Suprapubic skin (tissue), 4 donors: Measurements from ENCODE around the gene SEMA5B. TPM values are rescaled to one million over a fixed set of nuclear protein-coding genes. Genes with fewer than 3 reads are reported as not detected.

Source experiments
- DNase-seq, 2 donors: peaks; one replicate each; pipeline ENCODE4 v3.0.0-alpha.2; 2019; ENCODE audit warnings: low spot score in 2 of 2
- H3K27ac ChIP-seq: fragments of 200-600 bp; sonication (generic); one replicate; pipeline ENCODE4 v1.5.1; 2019
- H3K27me3 ChIP-seq: fragments of 200-600 bp; sonication (generic); one replicate; pipeline ENCODE4 v1.5.1; 2019
- H3K36me3 ChIP-seq: fragments of 200-600 bp; sonication (generic); one replicate; pipeline ENCODE4 v1.5.1; 2019
- H3K4me1 ChIP-seq: fragments of 200-600 bp; sonication (generic); one replicate; pipeline ENCODE4 v1.5.1; 2019
- H3K4me3 ChIP-seq: fragments of 200-600 bp; sonication (generic); one replicate; pipeline ENCODE4 v1.5.1; 2019; ENCODE audit warnings: mild to moderate bottlenecking
- H3K9me3 ChIP-seq: fragments of 200-600 bp; sonication (generic); one replicate; pipeline ENCODE4 v1.5.1; 2019
- CTCF ChIP-seq, 2 donors: fragments of 200-600 bp in 1 of 2; fragments of 450-650 bp in 1 of 2; sonication (generic) in 1 of 2; IDR thresholded peaks; one replicate each; pipeline ENCODE4 v1.5.1; 2016 to 2019; ENCODE audit warnings: antibody characterized with exemption in 2 of 2, mild to moderate bottlenecking in 1 of 2, moderate library complexity in 1 of 2
- EP300 ChIP-seq: sonication (generic); formaldehyde crosslinking; IDR thresholded peaks from one replicate; pipeline ENCODE4 v1.6.1; 2017; ENCODE audit warnings: antibody characterized with exemption
- POLR2A ChIP-seq, 2 donors: fragments of 450-650 bp; IDR thresholded peaks; one replicate each; pipeline ENCODE4 v1.6.1; 2017; ENCODE audit warnings: antibody characterized with exemption in 2 of 2, mild to moderate bottlenecking in 2 of 2, moderate library complexity in 2 of 2
- POLR2AphosphoS5 ChIP-seq, 3 donors: sonication (generic); formaldehyde crosslinking; IDR thresholded peaks; one replicate each; pipeline ENCODE4 v1.6.1; 2017; ENCODE audit warnings: antibody characterized with exemption in 3 of 3
- WGBS: methylation state at CpG from one replicate; pipeline ENCODE4 v1.1.5; 2018; 5-methylcytosine and 5-hydroxymethylcytosine counted together
- total RNA-seq, 4 donors: library from RNA; depleted of rRNA; stranded (reverse); fragments of >200 nt; gene quantifications; one replicate each; pipeline ENCODE4 v1.1.0, GENCODE V29; 2016

SEMA5B gene
- total RNA-seq, 4 donors from 2014 or later: 1.4 to 2.0 (median 1.8) TPM; not detected in 1

GRCh38 chr3:122986693-122987179, 40.8 kb downstream of the SEMA5B start:
- no peaks in the 10 kb centered on the region for H3K9me3 ChIP-seq
- H3K27me3 ChIP-seq: peaks cover 59% of the 10 kb centered on the region
- H3K36me3 ChIP-seq: no peaks in the 10 kb centered on the region
- TF ChIP-seq CTCF (IDR thresholded peaks at IDR 0.05) (no peak), POLR2A (IDR thresholded peaks at IDR 0.05) (no peak), EP300 (no peak), POLR2AphosphoS5 (IDR thresholded peaks at IDR 0.05) (no peak)
- WGBS: 76% methylated on average over 6 of the region's 6 CpGs
- H3K4me1 ChIP-seq: peaks cover 11% of the 10 kb centered on the region
- DNase-seq: no peak
- no peak overlapping the region for H3K27ac ChIP-seq
- no peak overlapping the region for H3K4me3 ChIP-seq

GRCh38 chr3:122985539-122985938, 42.0 kb downstream of the SEMA5B start:
- DNase-seq: no peak
- Histone ChIP-seq H3K27me3 (peaks cover 48% of the 10 kb centered on the region), H3K9me3 (no peaks in the 10 kb centered on the region), H3K4me1 (peaks cover 11% of the 10 kb centered on the region), H3K27ac (no peak overlapping the region), H3K4me3 (no peak overlapping the region), H3K36me3 (no peaks in the 10 kb centered on the region)
- TF ChIP-seq CTCF (IDR thresholded peaks at IDR 0.05) (no peak), EP300 (no peak), POLR2AphosphoS5 (IDR thresholded peaks at IDR 0.05) (no peak), POLR2A (IDR thresholded peaks at IDR 0.05) (no peak)
- WGBS: 93% methylated on average over 4 of the region's 4 CpGs

GRCh38 chr3:122984650-122985049, 42.9 kb downstream of the SEMA5B start:
- WGBS: 88% methylated on average over 3 of the region's 3 CpGs
- no peak overlapping the region for H3K27ac ChIP-seq
- no peaks in the 10 kb centered on the region for H3K36me3 ChIP-seq
- peaks cover 11% of the 10 kb centered on the region for H3K4me1 ChIP-seq
- H3K9me3 ChIP-seq: no peaks in the 10 kb centered on the region
- H3K4me3 ChIP-seq: no peak overlapping the region
- TF ChIP-seq CTCF (IDR thresholded peaks at IDR 0.05) (no peak), EP300 (no peak), POLR2A (IDR thresholded peaks at IDR 0.05) (no peak), POLR2AphosphoS5 (IDR thresholded peaks at IDR 0.05) (no peak)
- no peak for DNase-seq
- H3K27me3 ChIP-seq: peaks cover 39% of the 10 kb centered on the region

GRCh38 chr3:122984007-122984406, 43.6 kb downstream of the SEMA5B start:
- Histone ChIP-seq H3K27me3 (peaks cover 32% of the 10 kb centered on the region), H3K9me3 (no peaks in the 10 kb centered on the region), H3K4me1 (peaks cover 11% of the 10 kb centered on the region), H3K4me3 (no peak overlapping the region), H3K36me3 (no peaks in the 10 kb centered on the region), H3K27ac (no peak overlapping the region)
- no peak for DNase-seq
- TF ChIP-seq POLR2A (IDR thresholded peaks at IDR 0.05) (no peak), POLR2AphosphoS5 (IDR thresholded peaks at IDR 0.05) (no peak), EP300 (no peak), CTCF (IDR thresholded peaks at IDR 0.05) (no peak)
- 80% methylated on average over 11 of the region's 11 CpGs for WGBS

GRCh38 chr3:122982216-122983185, 45.1 kb downstream of the SEMA5B start:
- TF ChIP-seq POLR2A (IDR thresholded peaks at IDR 0.05) (no peak), CTCF (IDR thresholded peaks at IDR 0.05) (no peak), EP300 (no peak), POLR2AphosphoS5 (IDR thresholded peaks at IDR 0.05) (no peak)
- 68% methylated on average over 11 of the region's 15 CpGs for WGBS
- Histone ChIP-seq H3K27ac (no peak overlapping the region), H3K27me3 (peaks cover 24% of the 10 kb centered on the region), H3K4me1 (no peaks in the 10 kb centered on the region), H3K9me3 (no peaks in the 10 kb centered on the region), H3K36me3 (no peaks in the 10 kb centered on the region), H3K4me3 (no peak overlapping the region)
- no peak for DNase-seq
